ENCODE results near the gene KDM5B. TPM values are rescaled to one million over a fixed set of nuclear protein-coding genes. Genes with fewer than 3 reads are reported as not detected.

The KDM5B gene
- total RNA-seq, 3 donors from 2014 or later, result 64.7 to 92.7 (median 68.1) TPM

- Histone ChIP-seq H3K36me3 (ENCODE audit: low read depth) (no peaks in the 10 kb centered on the region), H3K4me3 (no peak overlapping the region), H3K9me3 (no peaks in the 10 kb centered on the region), H3K4me1 (ENCODE audit: low read depth) (no peaks in the 10 kb centered on the region)
- DNase-seq, result no peak
- intact Hi-C loops (cut with DNase I, micrococcal nuclease), result no loop called here
- no peak for ATAC-seq
- no peak for TF ChIP-seq CTCF (IDR thresholded peaks at IDR 0.05)
Measured at GRCh38 chr1:202701200-202701599, 107.0 kb downstream of the KDM5B start.

- intact Hi-C loops (cut with DNase I, micrococcal nuclease), result no loop called here
- DNase-seq (no peak), ATAC-seq (no peak)
Measured at GRCh38 chr1:202700061-202700460, 108.2 kb downstream of the KDM5B start.

GRCh38 chr1:202698276-202698675, 109.9 kb downstream of the KDM5B start:
- Histone ChIP-seq H3K4me1 (ENCODE audit: low read depth) (no peaks in the 10 kb centered on the region), H3K4me3 (no peak overlapping the region), H3K36me3 (ENCODE audit: low read depth) (no peaks in the 10 kb centered on the region), H3K9me3 (no peaks in the 10 kb centered on the region)
- no peak for ATAC-seq
- DNase-seq, result no peak
- no peak for TF ChIP-seq CTCF (IDR thresholded peaks at IDR 0.05)
- intact Hi-C loops (cut with DNase I, micrococcal nuclease), result no loop called here

More at GRCh38 chr1:202700061-202700460, 108.2 kb downstream of the KDM5B start:
- TF ChIP-seq CTCF (IDR thresholded peaks at IDR 0.05), result no peak
- Histone ChIP-seq H3K4me3 (no peak overlapping the region), H3K36me3 (ENCODE audit: low read depth) (no peaks in the 10 kb centered on the region), H3K4me1 (ENCODE audit: low read depth) (no peaks in the 10 kb centered on the region), H3K9me3 (no peaks in the 10 kb centered on the region)

- Histone ChIP-seq H3K4me1 (ENCODE audit: low read depth) (no peaks in the 10 kb centered on the region), H3K36me3 (ENCODE audit: low read depth) (no peaks in the 10 kb centered on the region), H3K9me3 (no peaks in the 10 kb centered on the region), H3K4me3 (no peak overlapping the region)
- ATAC-seq (peak; percentile 95), DNase-seq (peak; percentile 61 to 81 (median 65))
- intact Hi-C loops (cut with DNase I, micrococcal nuclease), result no loop called here
- TF ChIP-seq CTCF (IDR thresholded peaks at IDR 0.05), result no peak
Measured at GRCh38 chr1:202697038-202697437, 111.2 kb downstream of the KDM5B start.

- H3K36me3 ChIP-seq (ENCODE audit: low read depth), result no peaks in the 10 kb centered on the region
- H3K4me1 ChIP-seq (ENCODE audit: low read depth), result no peaks in the 10 kb centered on the region
- no peak for TF ChIP-seq CTCF (IDR thresholded peaks at IDR 0.05)
- no peak overlapping the region for H3K4me3 ChIP-seq
- ATAC-seq (no peak), DNase-seq (no peak)
- no peaks in the 10 kb centered on the region for H3K9me3 ChIP-seq
- intact Hi-C loops (cut with DNase I, micrococcal nuclease), result no loop called here
Measured at GRCh38 chr1:202694314-202694713, 113.9 kb downstream of the KDM5B start.

GRCh38 chr1:202692959-202693555, 115.2 kb downstream of the KDM5B start:
- DNase-seq (peak in 2 of 3 donors; percentile 67 to 88), ATAC-seq (peak; percentile 72)
- Histone ChIP-seq H3K4me3 (no peak overlapping the region), H3K36me3 (ENCODE audit: low read depth) (no peaks in the 10 kb centered on the region), H3K4me1 (ENCODE audit: low read depth) (no peaks in the 10 kb centered on the region), H3K9me3 (no peaks in the 10 kb centered on the region)
- intact Hi-C loops (cut with DNase I, micrococcal nuclease), result no loop called here
- TF ChIP-seq CTCF (IDR thresholded peaks at IDR 0.05), result no peak
